Hair follicle dermal papilla cell (primary cell): ENCODE data around the gene POLR2H. TPM values are rescaled to one million over a fixed set of nuclear protein-coding genes. Genes with fewer than 3 reads are reported as not detected.
A peak's percentile ranks its signal among the peaks of the same experiment; 100 is the strongest.

Experiments
- small RNA-seq: library from RNA; depleted of rRNA; stranded (forward); fragments of <200 nt; gene quantifications from one replicate; pipeline ENCODE3, GENCODE V24; 2012
- total RNA-seq: library from RNA; depleted of rRNA; stranded (reverse); fragments of >200 nt; gene quantifications from 2 replicates; pipeline ENCODE4 v1.2.3, GENCODE V29; 2012

The POLR2H gene
- total RNA-seq: 35.4 and 42.9 TPM in 2 replicates

DNA sequence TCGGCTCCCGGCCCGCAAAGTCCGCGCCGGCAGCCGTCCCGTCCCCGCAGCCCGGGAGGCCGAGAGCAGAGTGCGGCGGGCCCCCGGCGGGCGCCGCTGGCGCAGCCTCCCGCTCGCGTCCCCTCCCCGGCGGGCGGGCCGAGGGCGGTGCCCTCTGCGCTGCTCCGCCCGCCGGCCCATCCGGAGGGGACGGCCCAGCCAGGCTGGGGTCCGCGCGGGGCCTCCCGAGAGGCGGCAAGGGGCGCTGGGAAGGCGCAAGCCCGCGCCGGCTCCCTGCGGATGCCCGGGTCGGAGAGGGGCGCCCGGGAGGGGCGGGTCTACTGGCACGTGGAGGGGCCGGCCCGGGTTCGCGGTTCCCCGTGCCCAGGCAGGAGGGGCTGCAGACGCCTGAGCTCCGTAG, at the start of gene POLR2H, which contains the start of gene CLCN2:
TSS of gene POLR2H (plus strand) at position 179 of the 400 bp plus-strand sequence. CDS start 1,783 bp downstream, outside the sequence.
TSS of gene CLCN2 (minus strand) at position 74 of the 400 bp plus-strand sequence. CDS start 126 bp downstream, outside the sequence.

DNA sequence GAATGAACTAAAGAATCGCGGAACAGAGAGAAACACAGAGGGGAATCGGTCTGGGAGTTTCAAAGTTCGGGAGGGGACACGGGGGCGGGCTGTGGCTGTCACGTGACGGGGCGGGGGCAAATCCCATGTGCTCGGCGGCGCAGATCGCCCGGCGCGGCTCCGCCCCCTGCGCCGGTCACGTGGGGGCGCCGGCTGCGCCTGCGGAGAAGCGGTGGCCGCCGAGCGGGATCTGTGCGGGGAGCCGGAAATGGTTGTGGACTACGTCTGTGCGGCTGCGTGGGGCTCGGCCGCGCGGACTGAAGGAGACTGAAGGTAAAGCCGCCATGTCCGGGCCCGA, 47.2 kb upstream of the POLR2H start, which contains the start of gene EIF4G1:
TSS of gene EIF4G1 (plus strand) at position 244 of the 337 bp plus-strand sequence. CDS start 1,191 bp downstream, outside the sequence.

DNA sequence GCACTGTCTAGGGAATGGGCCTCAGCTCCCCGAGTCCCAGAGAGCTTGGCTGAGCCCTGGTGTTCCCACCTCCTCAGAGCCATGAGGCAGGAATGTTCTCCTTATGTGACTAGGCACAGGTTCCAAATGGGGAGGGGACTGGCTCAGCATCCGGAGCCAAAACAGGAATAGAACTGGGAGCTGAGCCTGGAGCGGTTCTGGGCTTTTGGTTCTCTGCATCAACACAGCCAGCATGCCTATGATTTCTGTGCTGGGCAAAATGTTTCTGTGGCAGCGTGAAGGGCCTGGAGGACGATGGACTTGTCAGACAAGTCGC, 24.2 kb upstream of the POLR2H start, which contains the start of gene FAM131A:
TSS of gene FAM131A (plus strand) at position 202 of the 316 bp plus-strand sequence. CDS start at position 233, 31 bp downstream.

DNA sequence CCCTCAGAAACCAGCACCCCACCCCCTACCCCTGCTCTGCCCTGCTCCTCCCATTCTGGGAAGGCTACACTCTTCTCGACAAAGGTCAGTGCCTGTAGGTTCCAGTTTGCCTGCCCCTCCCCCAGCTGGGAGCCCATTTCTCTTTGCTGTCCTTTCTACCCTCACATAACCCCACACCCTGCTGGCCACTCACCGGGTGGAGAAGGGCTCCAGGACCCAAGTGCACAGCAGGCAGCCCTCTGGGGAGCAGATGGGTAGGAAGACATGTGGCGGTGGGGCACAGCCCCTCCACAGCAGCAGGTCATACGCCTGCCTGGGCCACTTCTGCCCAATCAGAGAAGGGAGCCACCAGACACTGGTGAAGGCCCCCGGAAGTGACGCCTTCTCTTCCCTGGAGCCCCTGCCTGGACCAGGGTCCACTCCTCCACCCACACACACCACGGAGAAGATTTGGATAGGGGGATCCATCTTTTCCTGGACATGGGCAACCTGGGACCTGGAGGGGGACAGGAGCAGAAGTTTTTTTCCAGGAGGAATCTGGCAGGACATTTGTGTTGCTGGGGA, 16.5 kb downstream of the POLR2H start, which contains the start of gene THPO:
TSS of gene THPO (minus strand) at position 326 of the 564 bp plus-strand sequence. CDS start 1,948 bp downstream, outside the sequence.

DNA sequence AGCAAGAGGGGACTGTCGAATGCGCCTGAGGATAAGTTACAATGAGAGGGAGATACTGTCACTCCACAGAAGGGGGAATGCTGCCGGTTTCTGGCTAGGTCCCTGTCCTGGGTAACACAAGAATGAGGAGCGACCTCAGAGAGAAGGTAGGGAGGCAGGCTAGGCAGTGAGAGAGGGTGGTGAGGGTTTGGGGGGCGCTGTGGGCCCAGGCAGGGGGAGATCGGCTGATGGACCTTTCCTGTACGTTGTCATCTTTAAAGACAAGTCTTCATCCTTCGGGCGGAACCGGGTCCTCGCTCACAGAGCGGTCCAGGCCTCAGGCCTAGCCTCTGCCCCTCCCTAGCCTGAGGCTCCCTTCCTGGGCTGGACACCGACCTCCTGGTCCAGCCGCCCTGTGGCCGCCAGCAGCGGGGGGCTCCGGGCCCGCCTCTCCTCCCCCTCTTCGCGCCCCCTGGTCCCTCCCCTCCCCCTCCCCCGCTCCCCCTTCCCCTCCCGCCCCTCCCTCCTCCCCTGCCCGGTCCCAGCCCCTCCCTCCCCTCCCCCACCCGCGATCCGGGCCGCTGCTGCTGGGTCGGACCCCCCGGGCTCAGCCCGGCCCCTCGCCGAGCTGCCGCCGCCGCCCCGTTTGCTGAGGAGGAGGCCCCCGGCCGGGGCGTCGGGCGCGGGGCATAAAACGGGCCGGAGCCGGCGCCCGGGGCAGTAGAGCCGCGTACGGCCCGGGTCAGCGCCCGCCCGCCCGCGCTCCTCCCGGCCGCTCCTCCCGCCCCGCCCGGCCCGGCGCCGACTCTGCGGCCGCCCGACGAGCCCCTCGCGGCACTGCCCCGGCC, 18.1 kb downstream of the POLR2H start, which contains the start of gene CHRD:
TSS of gene CHRD (plus strand) at position 697 of the 827 bp plus-strand sequence. CDS start 265 bp downstream, outside the sequence.

Small RNAs within 50 kb of the gene (small RNA-seq; reads per million reads assigned to genes)
- gene SNORD66: 1,813 reads per million, percentile 100 among the genes with 10 or more reads in this experiment

Other genes starting within 250 kb of the POLR2H start
- gene EIF2B5, start 226.4 kb upstream of the POLR2H start, total RNA-seq: 27.7 and 34.7 TPM in 2 replicates
- gene DVL3, start 206.3 kb upstream of the POLR2H start, total RNA-seq: 38.9 and 48.4 TPM in 2 replicates
- 352 and 438 TPM in 2 replicates for gene AP2M1, start 186.9 kb upstream of the POLR2H start, total RNA-seq
- 43.1 and 51.6 TPM in 2 replicates for gene ABCF3, start 175.5 kb upstream of the POLR2H start, total RNA-seq
- gene VWA5B2, start 132.1 kb upstream of the POLR2H start, total RNA-seq: not detected in 2 replicates
- 25.5 and 28.2 TPM in 2 replicates for gene ALG3, start 112.7 kb upstream of the POLR2H start, total RNA-seq
- gene EEF1AKMT4, start 112.0 kb upstream of the POLR2H start, total RNA-seq: 4.7 TPM in 2 replicates
- gene CAMK2N2, start 100.2 kb upstream of the POLR2H start, total RNA-seq: 0.16 TPM in 1 of 2 replicates, not detected in the other
- not detected in 2 replicates for gene ECE2, start 85.7 kb upstream of the POLR2H start, total RNA-seq
- 213 and 248 TPM in 2 replicates for gene PSMD2, start 62.5 kb upstream of the POLR2H start, total RNA-seq
- gene EIF4G1, start 47.1 kb upstream of the POLR2H start, total RNA-seq: 274 and 300 TPM in 2 replicates
- 10.0 and 11.4 TPM in 2 replicates for gene FAM131A, start 24.1 kb upstream of the POLR2H start, total RNA-seq
- 3.8 and 5.2 TPM in 2 replicates for gene CLCN2, start 105 bp upstream of the POLR2H start, total RNA-seq
- 0.12 TPM in 1 of 2 replicates, not detected in the other for gene THPO, start 16.5 kb downstream of the POLR2H start, total RNA-seq
- 0.36 and 0.65 TPM in 2 replicates for gene CHRD, start 18.3 kb downstream of the POLR2H start, total RNA-seq
- 13.6 and 21.4 TPM in 2 replicates for gene EPHB3, start 200.1 kb downstream of the POLR2H start, total RNA-seq